Breast epithelium (tissue), 4 donors: ENCODE measurements around the gene MYD88. TPM values are rescaled to one million over a fixed set of nuclear protein-coding genes. Genes with fewer than 3 reads are reported as not detected.

Experiments used
- DNase-seq, 2 donors: peaks; one replicate each; pipeline ENCODE4 v3.0.0-alpha.2; 2019; ENCODE audit warnings: low spot score in 2 of 2
- H3K27ac ChIP-seq, 2 donors: fragments of 200-600 bp; sonication (generic) in 1 of 2; one replicate each; pipeline ENCODE4 v1.5.1; 2016 to 2019; ENCODE audit warnings: mild to moderate bottlenecking in 1 of 2
- H3K27me3 ChIP-seq, 2 donors: fragments of 200-600 bp; sonication (generic) in 1 of 2; one replicate each; pipeline versions ENCODE4 v1.5.1 to v1.6.0; 2017 to 2019; ENCODE audit warnings: control low read depth in 1 of 2, mild to moderate bottlenecking in 1 of 2
- H3K36me3 ChIP-seq: fragments of 200-600 bp; one replicate; pipeline ENCODE4 v1.5.1; 2019
- H3K4me1 ChIP-seq, 2 donors: fragments of 200-600 bp; sonication (generic); one replicate each; pipeline ENCODE4 v1.5.1; 2016 to 2019; ENCODE audit warnings: control low read depth in 1 of 2
- H3K4me3 ChIP-seq, 3 donors: fragments of 200-600 bp; sonication (generic); 1 replicate in 2 of 3; 2 replicates in 1 of 3; pipeline ENCODE4 v1.5.1; 2016 to 2019; ENCODE audit warnings: mild to moderate bottlenecking in 3 of 3, moderate library complexity in 2 of 3
- H3K9me3 ChIP-seq, 2 donors: fragments of 200-600 bp; sonication (generic) in 1 of 2; one replicate each; pipeline ENCODE4 v1.5.1; 2016 to 2019; ENCODE audit warnings: control low read depth in 1 of 2
- CTCF ChIP-seq, 3 donors: fragments of 450-650 bp; IDR thresholded peaks; one replicate each; pipeline ENCODE4 v1.5.1; 2016 to 2017; ENCODE audit warnings: antibody characterized with exemption in 3 of 3, mild to moderate bottlenecking in 3 of 3, moderate library complexity in 3 of 3
- POLR2A ChIP-seq: fragments of 450-650 bp; IDR thresholded peaks from one replicate; pipeline ENCODE4 v1.6.1; 2016; ENCODE audit warnings: antibody characterized with exemption, mild to moderate bottlenecking, moderate library complexity
- POLR2AphosphoS5 ChIP-seq, 3 donors: sonication (generic); formaldehyde crosslinking; IDR thresholded peaks; one replicate each; pipeline ENCODE4 v1.6.1; 2017; ENCODE audit warnings: antibody characterized with exemption in 3 of 3
- intact Hi-C: fragments of 100-400 bp; cut with DNase I; formaldehyde crosslinking; loops from one replicate; pipeline ENCODE4 v1.15.1; 2023; ENCODE audit warnings: low total_unique reads
- total RNA-seq, 3 donors: library from RNA; depleted of rRNA; stranded (reverse); fragments of >200 nt; gene quantifications; one replicate each; pipeline ENCODE4 v1.1.0, GENCODE V29; 2016

Gene MYD88
- 10 to 100 TPM; 33.4 to 36.0 (median 35.3) TPM for total RNA-seq

GRCh38 chr3:38138349-38139190 lies at the start of gene MYD88:
Gene MYD88 (plus strand): TSS chr3:38138661. CDS start chr3:38138701, 40 bp downstream.
- peak within 1 kb of the TSS; percentile 76 to 97 (median 90) for H3K4me3 ChIP-seq
- peak; percentile 62 to 74 for DNase-seq
- H3K9me3 ChIP-seq = no peaks in the 10 kb centered on the region
- TF ChIP-seq CTCF (IDR thresholded peaks at IDR 0.05) = no peak
- peak in 1 of 3 donors; percentile 35 for TF ChIP-seq POLR2AphosphoS5 (IDR thresholded peaks at IDR 0.05)
- TF ChIP-seq POLR2A = no peak
- H3K27ac ChIP-seq = peak within 1 kb of the TSS; percentile 91 to 95
- H3K4me1 ChIP-seq = peaks cover 6 to 28% of the 10 kb centered on the region in 2 donors
- H3K27me3 ChIP-seq = no peaks in the 10 kb centered on the region
- intact Hi-C loops = no loop called here
- no peaks in the 10 kb centered on the region for H3K36me3 ChIP-seq

- H3K36me3 ChIP-seq = no peaks in the 10 kb centered on the region
- H3K4me3 ChIP-seq = no peak overlapping the region
- TF ChIP-seq CTCF (IDR thresholded peaks at IDR 0.05) (no peak), POLR2A (no peak), POLR2AphosphoS5 (IDR thresholded peaks at IDR 0.05) (no peak)
- no peaks in the 10 kb centered on the region for H3K27me3 ChIP-seq
- intact Hi-C loops = no loop called here
- no peak overlapping the region for H3K27ac ChIP-seq
- no peaks in the 10 kb centered on the region for H3K9me3 ChIP-seq
- DNase-seq = no peak
- no peaks in the 10 kb centered on the region for H3K4me1 ChIP-seq
These were observed 49.3 kb upstream of the MYD88 start for GRCh38 chr3:38089163-38089562.

- Histone ChIP-seq H3K9me3 (no peaks in the 10 kb centered on the region), H3K27ac (no peak overlapping the region), H3K4me1 (no peaks in the 10 kb centered on the region), H3K36me3 (no peaks in the 10 kb centered on the region), H3K27me3 (no peaks in the 10 kb centered on the region), H3K4me3 (no peak overlapping the region)
- DNase-seq = no peak
- intact Hi-C loops = no loop called here
- TF ChIP-seq POLR2A = no peak
- no peak for TF ChIP-seq CTCF (IDR thresholded peaks at IDR 0.05)
- TF ChIP-seq POLR2AphosphoS5 (IDR thresholded peaks at IDR 0.05) = no peak
These were observed 48.0 kb upstream of the MYD88 start for GRCh38 chr3:38090453-38090852.

- no peaks in the 10 kb centered on the region for H3K27me3 ChIP-seq
- no peak for TF ChIP-seq POLR2AphosphoS5 (IDR thresholded peaks at IDR 0.05)
- TF ChIP-seq POLR2A = no peak
- no peaks in the 10 kb centered on the region for H3K4me1 ChIP-seq
- intact Hi-C loops = no loop called here
- H3K27ac ChIP-seq = no peak overlapping the region
- H3K4me3 ChIP-seq = no peak overlapping the region
- no peaks in the 10 kb centered on the region for H3K9me3 ChIP-seq
- DNase-seq = no peak
- no peaks in the 10 kb centered on the region for H3K36me3 ChIP-seq
These were observed 43.5 kb upstream of the MYD88 start for GRCh38 chr3:38094999-38095398.

- intact Hi-C loops = no loop called here
- no peaks in the 10 kb centered on the region for H3K27me3 ChIP-seq
- TF ChIP-seq POLR2AphosphoS5 (IDR thresholded peaks at IDR 0.05) (no peak), POLR2A (no peak), CTCF (IDR thresholded peaks at IDR 0.05) (no peak)
- no peaks in the 10 kb centered on the region for H3K4me1 ChIP-seq
- DNase-seq = no peak
- H3K27ac ChIP-seq = no peak overlapping the region
- H3K4me3 ChIP-seq = no peak overlapping the region
- no peaks in the 10 kb centered on the region for H3K9me3 ChIP-seq
- H3K36me3 ChIP-seq = no peaks in the 10 kb centered on the region
These were observed 42.6 kb upstream of the MYD88 start for GRCh38 chr3:38095669-38096483.
